Hair follicle dermal papilla cell (primary cell): Measurements from ENCODE around the gene TRAF3IP1. TPM values are rescaled to one million over a fixed set of nuclear protein-coding genes. Genes with fewer than 3 reads are reported as not detected.

Experiments
- small RNA-seq: library from RNA; depleted of rRNA; stranded (forward); fragments of <200 nt; gene quantifications from one replicate; pipeline ENCODE3, GENCODE V24; 2012
- total RNA-seq: library from RNA; depleted of rRNA; stranded (reverse); fragments of >200 nt; gene quantifications from 2 replicates; pipeline ENCODE4 v1.2.3, GENCODE V29; 2012

Gene TRAF3IP1
- 8.7 and 9.4 TPM in 2 replicates for total RNA-seq

GRCh38 chr2:238320246-238320647 is at the start of gene TRAF3IP1:
TRAF3IP1 (plus strand) TSS chr2:238320518; CDS start chr2:238320663, 145 bp downstream.

GRCh38 chr2:238287737-238288649 is 32.3 kb upstream of the TRAF3IP1 start, which contains the start of gene PER2:
PER2 (minus strand) TSS chr2:238288610; CDS start chr2:238277936, 10,674 bp downstream.

GRCh38 chr2:238426568-238427434 is 106.5 kb downstream of the TRAF3IP1 start, which contains the start of gene ASB1:
ASB1 (plus strand) TSS chr2:238426927; CDS start chr2:238427071, 144 bp downstream.

Small RNAs within 50 kb of the gene (small RNA-seq; reads per million reads assigned to genes)
- not detected for gene RNU6-234P

Other genes with a start within 250 kb of the TRAF3IP1 start
- 0.61 and 3.6 TPM in 2 replicates for gene ESPNL, start 220.2 kb upstream of the TRAF3IP1 start, total RNA-seq
- gene KLHL30, start 181.8 kb upstream of the TRAF3IP1 start, total RNA-seq = 1.8 and 3.6 TPM in 2 replicates
- gene ERFE, start 161.5 kb upstream of the TRAF3IP1 start, total RNA-seq = 2.9 and 3.2 TPM in 2 replicates
- gene ILKAP, start 116.8 kb upstream of the TRAF3IP1 start, total RNA-seq = 14.1 and 18.7 TPM in 2 replicates
- 1.5 and 2.1 TPM in 2 replicates for gene HES6, start 80.5 kb upstream of the TRAF3IP1 start, total RNA-seq
- gene PER2, start 31.9 kb upstream of the TRAF3IP1 start, total RNA-seq = 11.2 and 13.5 TPM in 2 replicates
- gene ASB1, start 106.4 kb downstream of the TRAF3IP1 start, total RNA-seq = 20.3 and 31.1 TPM in 2 replicates